ENCODE data around the gene THAP7.

The THAP7 gene

GRCh38 chr22:20990184-20991180 lies 11.4 kb downstream of the THAP7 start:
- H3K4me3 ChIP-seq (replicated peaks; ENCODE audit: low read depth, low read length) = no peak overlapping the region
- no peak for TF ChIP-seq CTCF (IDR thresholded peaks at IDR 0.05; ENCODE audit: low read depth, low read length, missing control alignments)
- no peak for DNase-seq (ENCODE audit: extremely low read depth, low read depth)

DNA sequence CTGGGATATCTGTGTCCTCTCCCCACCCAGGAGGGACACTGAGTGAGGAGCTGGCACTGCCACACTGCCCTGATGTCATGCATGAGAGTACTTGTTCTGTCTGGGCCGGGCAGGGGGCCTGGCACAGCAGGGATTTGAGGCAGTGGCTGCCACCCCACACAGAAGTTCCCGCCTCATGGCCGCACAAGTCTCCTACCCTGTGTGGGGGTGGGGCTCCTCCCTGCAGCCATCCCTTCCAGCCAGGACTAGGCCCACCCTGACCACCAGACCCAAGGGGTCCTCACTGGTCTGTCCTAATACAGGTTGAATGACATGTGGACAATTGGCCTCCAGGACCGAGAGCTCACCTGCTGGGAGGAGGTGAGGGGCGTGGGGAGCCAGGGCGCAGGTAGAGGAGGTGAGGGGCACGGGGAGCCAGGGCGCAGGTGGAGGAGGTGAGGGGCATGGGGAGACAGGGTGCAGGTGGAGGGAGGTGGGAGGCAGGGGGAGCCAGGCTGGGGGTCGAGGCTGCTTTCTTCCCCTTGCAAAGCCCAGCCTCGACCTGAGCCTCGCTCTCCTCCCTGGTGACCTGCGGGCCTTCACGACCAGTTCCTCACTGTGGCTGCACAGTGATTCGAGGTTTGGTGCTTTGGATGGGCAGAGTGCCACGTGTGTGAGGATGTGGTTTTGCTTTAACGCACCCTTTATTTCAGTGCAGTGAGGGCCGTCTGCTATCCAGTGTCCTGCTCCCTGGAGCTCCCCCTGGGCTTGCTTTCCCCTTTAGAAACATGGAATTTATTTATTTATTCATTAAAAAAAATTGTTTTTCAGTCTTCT lies 12.4 kb downstream of the THAP7 start:
- no peak for TF ChIP-seq CTCF (IDR thresholded peaks at IDR 0.05; ENCODE audit: low read depth, low read length, missing control alignments)
- no peak overlapping the region for H3K4me3 ChIP-seq (replicated peaks; ENCODE audit: low read depth, low read length)
- DNase-seq (ENCODE audit: extremely low read depth, low read depth) = no peak

- DNase-seq (ENCODE audit: extremely low read depth, low read depth) = no peak
- no peak overlapping the region for H3K4me3 ChIP-seq (replicated peaks; ENCODE audit: low read depth, low read length)
- TF ChIP-seq CTCF (IDR thresholded peaks at IDR 0.05; ENCODE audit: low read depth, low read length, missing control alignments) = no peak
Measured at GRCh38 chr22:20988573-20989322, 13.2 kb downstream of the THAP7 start.

- DNase-seq (ENCODE audit: extremely low read depth, low read depth) = no peak
Measured at GRCh38 chr22:20987375-20987774, 14.5 kb downstream of the THAP7 start.

DNA sequence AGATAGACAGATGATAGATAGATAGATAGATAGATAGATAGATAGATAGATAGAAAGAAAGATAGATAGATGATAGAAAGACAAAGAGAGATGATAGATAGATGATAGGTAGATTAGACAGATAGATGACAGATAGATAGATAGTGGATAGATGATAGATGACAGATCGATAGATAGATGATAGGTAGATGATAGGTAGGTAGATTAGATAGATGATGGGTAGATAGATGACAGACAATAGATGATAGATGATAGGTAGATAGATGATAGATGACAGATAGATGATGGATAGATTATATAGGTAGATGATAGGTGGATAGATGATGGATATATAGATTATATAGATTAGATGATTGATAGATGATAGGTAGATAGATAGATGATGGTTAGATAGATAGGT lies 15.6 kb downstream of the THAP7 start:
- no peak for TF ChIP-seq CTCF (IDR thresholded peaks at IDR 0.05; ENCODE audit: low read depth, low read length, missing control alignments)

More at GRCh38 chr22:20987375-20987774, 14.5 kb downstream of the THAP7 start:
- TF ChIP-seq CTCF (IDR thresholded peaks at IDR 0.05; ENCODE audit: low read depth, low read length, missing control alignments) = no peak
- H3K4me3 ChIP-seq (replicated peaks; ENCODE audit: low read depth, low read length) = no peak overlapping the region

GRCh38 chr22:20985720-20986119 lies 16.2 kb downstream of the THAP7 start:
- no peak overlapping the region for H3K4me3 ChIP-seq (replicated peaks; ENCODE audit: low read depth, low read length)
- TF ChIP-seq CTCF (IDR thresholded peaks at IDR 0.05; ENCODE audit: low read depth, low read length, missing control alignments) = no peak
- no peak for DNase-seq (ENCODE audit: extremely low read depth, low read depth)

More for the DNA sequence above, 15.6 kb downstream of the THAP7 start:
- H3K4me3 ChIP-seq (replicated peaks; ENCODE audit: low read depth, low read length) = no peak overlapping the region
- no peak for DNase-seq (ENCODE audit: extremely low read depth, low read depth)

Measured in HFF-Myc (cell line).